Measurements from ENCODE around the gene RAET1G.
"Not testable (repeated sequence)": the region's sequence is repeated elsewhere in the genome, so short reads cannot be mapped to it uniquely, and the experiment has no call there.

RAET1G gene

DNA sequence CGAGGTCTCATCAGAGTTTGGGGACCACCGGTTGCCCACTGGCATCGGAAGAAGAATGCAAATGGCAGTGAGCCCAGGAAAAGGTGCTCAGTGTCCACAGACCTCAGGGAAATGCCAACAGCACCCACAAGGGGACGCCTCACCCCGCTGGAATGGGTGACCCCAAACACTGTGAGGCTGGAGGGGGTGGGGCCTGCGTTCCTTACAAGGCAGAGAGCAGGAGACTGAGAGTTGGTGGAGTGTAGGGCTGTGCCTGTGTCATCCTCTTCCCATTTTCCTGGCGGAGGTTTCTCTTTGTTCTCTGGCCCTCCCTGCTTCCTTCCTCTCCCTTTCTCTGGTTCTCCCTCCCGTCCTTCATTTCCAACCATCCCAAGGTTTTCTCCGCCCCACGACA is 31.0 kb upstream of the RAET1G start:
- not testable (repeated sequence) for DNase-seq

DNA sequence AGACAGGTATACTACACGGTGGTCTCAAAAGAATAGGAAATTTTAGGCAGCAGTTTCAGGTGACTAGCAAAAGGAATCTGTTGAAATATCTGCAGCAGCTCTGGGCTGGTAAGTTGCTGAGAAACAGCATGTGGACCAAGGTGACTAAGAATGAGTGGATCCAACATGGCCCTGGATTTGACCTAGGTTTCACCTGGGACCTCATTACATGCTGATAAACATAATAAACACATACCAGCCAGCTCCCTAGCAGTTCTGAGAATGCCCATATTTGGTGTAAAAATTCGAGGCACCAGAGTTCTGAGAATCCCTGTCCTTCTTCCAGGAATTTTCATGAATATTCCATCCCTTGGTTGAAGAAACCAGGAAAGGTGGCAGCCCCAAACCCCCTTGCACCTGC is 30.5 kb upstream of the RAET1G start:
- DNase-seq, result not testable (repeated sequence)

DNA sequence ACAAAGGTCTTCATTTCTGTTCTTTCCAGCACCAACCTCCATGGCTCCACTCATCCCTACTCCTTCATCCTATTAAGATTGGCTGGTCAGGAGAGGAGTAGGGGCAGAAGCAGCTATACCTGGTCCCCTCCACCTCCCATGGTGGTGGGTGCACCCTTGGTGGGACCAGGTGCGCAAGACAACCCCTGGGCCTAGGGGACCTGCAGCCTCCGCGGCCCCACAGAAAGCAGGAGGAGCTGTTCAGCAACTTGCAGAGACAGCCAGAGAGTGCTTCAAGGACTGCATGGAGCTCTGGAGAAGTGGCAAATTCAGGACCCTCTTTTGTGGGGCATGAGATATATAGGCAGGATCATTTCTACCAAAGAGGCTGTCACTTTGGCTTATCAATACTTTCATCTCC is 28.7 kb upstream of the RAET1G start:
- DNase-seq, result no peak

DNA sequence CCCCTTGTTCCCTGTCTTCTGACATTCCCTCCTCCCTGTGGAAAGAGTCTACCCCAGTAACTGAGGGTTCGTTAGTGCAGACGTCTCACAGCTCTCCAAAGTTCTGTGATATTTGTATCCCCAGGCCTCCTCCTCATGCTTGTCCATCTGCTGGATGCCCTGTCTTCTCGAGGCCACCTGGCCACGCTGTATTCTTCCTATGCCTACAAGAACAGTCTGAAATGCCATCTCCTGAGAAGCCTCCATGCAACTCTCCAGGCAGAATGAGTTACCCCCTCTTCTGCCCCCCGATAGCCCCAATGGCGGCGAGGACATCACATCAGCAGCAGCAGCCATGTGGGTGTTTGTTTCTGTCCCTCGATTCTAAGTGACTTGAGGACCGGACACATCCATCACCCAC is 28.2 kb upstream of the RAET1G start:
- no peak for DNase-seq

GRCh38 chr6:149950423-149950822 is 27.5 kb upstream of the RAET1G start:
- no peak for DNase-seq

DNA sequence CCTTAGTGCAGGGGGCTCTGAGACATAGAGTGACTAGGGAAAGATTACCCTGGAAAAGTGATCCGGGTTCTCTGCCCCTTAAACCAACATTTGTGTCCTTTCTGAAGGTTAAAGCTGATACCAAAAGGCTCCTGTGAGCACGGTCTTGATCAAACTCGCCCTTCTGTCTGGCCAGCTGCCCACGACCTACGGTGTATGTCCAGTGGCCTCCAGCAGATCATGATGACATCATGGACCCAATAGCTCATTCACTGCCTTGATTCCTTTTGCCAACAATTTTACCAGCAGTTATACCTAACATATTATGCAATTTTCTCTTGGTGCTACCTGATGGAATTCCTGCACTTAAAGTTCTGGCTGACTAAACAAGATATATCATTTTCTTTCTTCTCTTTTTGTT is 25.7 kb upstream of the RAET1G start:
- no peak for DNase-seq

- no peak for DNase-seq
Measured at GRCh38 chr6:149948011-149948410, 25.1 kb upstream of the RAET1G start.

- DNase-seq, result not testable (repeated sequence)
Measured at GRCh38 chr6:149947533-149947932, 24.6 kb upstream of the RAET1G start.

DNA sequence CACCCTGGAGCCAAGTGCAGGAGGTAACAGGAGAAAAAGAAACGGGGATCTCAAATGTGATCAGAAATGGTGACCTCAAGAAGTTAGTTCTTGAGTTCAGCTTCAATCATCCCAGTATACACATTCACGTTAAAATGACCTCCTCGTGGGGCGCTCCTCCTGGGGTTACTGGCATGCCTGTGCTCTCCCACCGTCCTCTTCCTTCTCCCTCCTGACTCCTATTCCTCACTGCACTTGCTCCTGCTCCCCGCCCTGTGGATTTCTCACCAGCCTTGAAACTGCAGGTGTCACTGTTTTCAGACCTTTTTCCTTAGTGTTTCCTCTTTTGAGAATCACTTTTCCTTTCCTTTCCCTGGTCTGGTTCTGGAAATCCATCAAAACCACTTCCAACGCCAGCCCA is 23.7 kb upstream of the RAET1G start:
- not testable (repeated sequence) for DNase-seq

DNA sequence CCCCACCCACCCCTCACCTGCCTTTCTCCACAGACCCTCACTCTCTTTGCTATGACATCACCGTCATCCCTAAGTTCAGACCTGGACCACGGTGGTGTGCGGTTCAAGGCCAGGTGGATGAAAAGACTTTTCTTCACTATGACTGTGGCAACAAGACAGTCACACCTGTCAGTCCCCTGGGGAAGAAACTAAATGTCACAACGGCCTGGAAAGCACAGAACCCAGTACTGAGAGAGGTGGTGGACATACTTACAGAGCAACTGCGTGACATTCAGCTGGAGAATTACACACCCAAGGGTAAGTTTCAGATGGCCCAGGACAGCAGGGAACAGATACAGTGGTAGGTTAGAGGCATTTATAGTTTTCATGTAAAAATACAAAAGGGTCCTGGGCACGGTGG is 22.4 kb upstream of the RAET1G start:
- DNase-seq, result not testable (repeated sequence)

- DNase-seq, result not testable (repeated sequence)
Measured at GRCh38 chr6:149943321-149943720, 20.4 kb upstream of the RAET1G start.

DNA sequence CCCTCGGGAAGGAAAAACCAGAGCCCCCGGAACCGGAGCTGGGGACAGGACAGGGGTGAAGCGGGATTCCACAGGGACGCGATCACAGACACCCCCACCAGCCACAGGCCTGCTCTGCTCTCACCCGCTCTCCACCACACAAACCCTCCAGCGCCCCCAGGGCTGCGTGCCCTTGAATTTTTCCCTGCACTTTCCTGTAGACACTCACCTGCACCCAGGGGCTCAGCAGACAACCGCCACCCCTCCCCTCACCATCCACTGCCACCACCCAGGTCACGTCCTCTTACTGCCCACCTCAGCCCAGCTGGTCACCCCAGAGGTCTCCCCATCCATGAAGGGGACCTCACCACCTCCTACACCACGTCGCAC is 19.5 kb upstream of the RAET1G start:
- DNase-seq, result no peak

- peak; percentile 82 for DNase-seq
Measured at GRCh38 chr6:149941583-149942460, 18.9 kb upstream of the RAET1G start, which contains the start of gene ULBP2. TSS of gene ULBP2 (plus strand) at chr6:149942014. CDS start at chr6:149942073, 59 bp downstream.

DNA sequence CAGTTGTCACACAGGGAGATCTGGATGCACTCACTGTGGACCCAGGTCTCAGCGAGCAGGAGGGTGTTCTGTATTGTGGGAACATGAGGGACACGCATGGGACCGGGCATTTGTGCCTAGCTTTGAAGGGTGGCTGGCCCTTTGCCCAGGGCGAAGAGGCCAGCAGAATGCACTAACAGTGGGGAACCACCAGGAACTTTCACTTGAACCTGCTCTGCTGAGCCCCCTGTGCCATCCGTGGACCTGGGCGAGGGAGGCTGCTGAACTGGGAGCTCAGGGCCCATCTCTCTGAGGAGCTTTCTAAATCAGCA is 17.7 kb upstream of the RAET1G start:
- no peak for DNase-seq

DNA sequence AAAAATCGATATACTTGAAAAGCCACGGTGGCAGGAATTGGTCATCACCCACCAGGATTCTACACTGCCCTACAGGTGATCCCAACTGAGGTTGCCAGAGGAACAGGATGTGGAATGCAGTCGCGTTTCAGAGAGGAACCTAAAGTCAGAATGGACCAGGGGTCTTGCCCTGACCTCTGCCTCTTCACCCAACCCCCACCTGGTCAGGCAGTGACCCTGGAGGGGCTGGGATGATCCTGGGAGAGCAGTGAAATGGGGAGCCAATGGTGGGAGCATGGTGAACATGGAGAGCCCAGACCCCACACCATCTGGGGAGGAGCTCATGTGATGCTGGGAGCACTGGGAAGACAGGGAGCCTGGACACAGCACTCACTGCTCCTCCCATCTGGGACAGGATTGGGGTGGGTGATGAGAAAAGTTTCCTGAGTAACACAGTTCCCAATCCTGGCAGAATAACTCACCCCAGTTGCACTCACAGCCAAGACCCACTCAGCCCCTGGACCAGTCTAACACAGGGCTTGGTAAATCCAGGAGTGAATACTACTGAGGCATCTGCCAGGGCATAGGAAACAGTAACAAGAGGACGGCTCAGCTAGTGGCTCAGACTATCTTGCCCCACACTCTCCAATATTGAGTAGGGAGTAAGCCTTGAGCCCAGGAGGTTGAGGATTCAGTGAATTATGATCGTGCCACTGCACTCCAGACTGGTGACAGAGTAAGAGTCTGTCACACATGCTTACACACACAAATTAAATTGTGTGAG is 17.2 kb upstream of the RAET1G start:
- no peak for DNase-seq

GRCh38 chr6:149939356-149939648 is 16.4 kb upstream of the RAET1G start:
- no peak for DNase-seq

DNA sequence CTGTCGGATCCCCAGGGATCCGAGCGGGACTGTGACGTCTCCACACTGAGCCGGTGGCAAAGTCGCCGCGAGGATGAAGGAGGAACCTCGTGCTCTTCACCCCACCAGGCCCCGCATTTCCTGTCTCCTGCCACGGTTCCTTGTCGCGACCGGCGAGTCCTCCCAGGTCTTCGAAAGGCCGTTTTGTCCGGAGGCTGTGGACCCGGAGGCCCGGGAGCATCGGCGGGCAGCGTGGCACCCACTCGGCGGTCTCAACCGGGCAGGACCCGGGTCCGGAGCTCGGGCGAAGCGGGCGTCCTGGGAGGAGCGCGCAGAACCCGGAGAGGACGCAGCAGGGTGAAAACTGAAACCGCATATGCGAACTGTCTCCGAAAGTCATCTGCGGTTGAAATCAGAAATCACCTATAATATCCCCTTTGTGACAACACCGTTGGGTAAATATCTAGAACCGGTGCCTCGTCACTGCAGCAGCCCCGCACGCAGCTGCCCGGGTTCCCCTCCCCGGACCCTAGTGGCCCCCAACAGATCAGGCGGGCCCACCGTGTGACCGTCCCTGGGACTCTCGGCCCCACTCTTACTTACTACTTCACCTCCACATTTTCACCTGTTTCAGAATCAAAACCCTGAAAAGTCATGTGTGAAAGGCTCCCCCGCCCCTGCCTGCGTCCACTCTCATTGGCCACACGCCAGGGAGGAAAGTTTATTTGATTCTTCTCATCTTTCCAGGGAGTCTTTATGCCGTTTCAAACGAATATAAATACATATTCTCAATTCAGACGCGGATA is 15.8 kb upstream of the RAET1G start:
- DNase-seq, result peak; percentile 4

DNA sequence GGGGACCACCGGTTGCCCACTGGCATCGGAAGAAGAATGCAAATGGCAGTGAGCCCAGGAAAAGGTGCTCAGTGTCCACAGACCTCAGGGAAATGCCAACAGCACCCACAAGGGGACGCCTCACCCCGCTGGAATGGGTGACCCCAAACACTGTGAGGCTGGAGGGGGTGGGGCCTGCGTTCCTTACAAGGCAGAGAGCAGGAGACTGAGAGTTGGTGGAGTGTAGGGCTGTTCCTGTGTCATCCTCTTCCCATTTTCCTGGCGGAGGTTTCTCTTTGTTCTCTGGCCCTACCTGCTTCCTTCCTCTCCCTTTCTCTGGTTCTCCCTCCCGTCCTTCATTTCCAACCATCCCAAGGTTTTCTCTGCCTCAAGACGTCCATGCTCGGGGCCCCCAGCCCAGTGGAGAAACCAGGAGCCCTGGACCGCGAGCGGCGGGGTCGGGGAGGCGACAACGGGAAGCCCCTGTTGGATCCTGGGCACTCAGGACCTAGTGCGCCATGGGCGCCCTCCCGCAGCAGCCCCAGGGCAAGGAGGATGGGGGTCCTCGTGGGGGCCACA is 15.2 kb upstream of the RAET1G start:
- DNase-seq, result not testable (repeated sequence)

DNA sequence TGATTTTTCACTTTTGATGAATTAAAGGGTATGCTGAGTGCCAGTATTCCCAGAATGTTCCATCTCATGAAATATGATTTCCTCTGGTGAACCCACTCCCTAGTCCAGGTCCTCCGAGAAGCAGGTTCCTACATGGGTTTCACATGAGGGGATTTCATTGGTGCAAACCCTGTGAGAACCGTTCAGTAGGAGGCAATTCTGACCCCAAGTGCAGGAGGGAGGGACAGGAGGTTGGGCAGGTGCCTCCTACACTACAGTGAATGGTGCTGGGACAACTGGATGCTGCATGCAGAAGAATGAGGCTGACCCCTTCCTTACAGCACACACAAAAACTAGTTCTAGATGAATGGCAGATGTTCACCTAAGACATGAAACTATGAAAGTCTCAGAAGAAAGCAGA is 13.8 kb upstream of the RAET1G start:
- no peak for DNase-seq

DNA sequence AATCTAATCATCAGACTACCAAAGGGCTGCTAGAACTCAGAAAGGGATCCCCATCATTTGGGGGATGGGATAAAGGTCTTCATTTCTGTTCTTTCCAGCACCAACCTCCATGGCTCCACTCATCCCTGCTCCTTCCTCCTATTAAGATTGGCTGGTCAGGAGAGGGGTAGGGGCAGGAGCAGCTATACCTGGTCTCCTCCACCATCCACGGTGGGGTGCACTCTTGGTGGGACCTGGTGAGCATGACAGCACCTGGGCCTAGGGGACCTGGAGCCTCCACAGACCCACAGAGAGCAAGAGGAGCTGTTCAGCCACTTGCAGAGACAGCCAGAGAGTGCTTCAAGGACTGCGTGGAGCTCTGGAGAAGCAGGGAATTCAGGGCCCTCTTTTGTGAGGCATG is 12.7 kb upstream of the RAET1G start:
- DNase-seq, result no peak

DNA sequence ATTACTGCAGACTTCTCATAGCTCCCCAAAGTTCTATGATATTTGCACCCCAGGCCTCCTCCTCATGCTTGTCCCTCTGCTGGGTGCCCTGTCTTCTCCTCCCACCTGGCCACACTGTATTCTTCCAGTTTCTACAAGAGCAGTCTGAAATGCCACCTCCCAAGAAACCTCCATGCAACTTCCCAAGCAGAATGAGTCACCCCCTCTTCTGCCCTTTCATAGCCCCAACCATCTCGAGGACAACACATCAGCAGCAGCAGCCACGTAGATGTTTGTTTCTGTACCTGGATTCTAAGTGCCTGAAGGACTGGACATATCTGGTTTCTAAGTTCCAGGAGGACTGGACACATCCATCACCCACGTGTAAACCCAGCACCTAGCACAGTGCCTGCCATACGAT is 12.3 kb upstream of the RAET1G start:
- DNase-seq, result no peak

GRCh38 chr6:149934249-149935156 is 11.6 kb upstream of the RAET1G start:
- peak; percentile 71 for DNase-seq
